Measurements from ENCODE around the gene CERT1.
"Not testable (repeated sequence)": the region's sequence is repeated elsewhere in the genome, so short reads cannot be mapped to it uniquely, and the experiment has no call there.

CERT1 gene

DNA sequence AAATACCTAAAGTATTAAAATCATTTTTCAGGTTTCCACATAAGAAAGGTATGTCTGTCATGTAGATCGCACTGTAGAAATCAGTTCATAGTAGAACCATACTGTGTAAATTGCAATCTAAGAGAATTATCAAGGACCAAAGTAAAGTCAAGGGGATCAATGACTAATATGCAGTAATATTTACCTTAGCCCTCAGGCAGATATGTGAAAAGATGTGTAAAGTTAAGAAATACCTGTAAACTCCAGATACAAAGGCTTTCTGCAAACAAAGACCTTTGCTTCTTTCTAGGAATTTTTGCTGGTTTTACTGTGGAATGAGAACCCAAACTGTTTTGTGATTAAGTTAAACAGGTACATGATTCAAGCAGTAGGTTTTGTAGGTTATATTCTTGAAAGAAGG, 11.8 kb upstream of the CERT1 start:
- no peak for DNase-seq

DNA sequence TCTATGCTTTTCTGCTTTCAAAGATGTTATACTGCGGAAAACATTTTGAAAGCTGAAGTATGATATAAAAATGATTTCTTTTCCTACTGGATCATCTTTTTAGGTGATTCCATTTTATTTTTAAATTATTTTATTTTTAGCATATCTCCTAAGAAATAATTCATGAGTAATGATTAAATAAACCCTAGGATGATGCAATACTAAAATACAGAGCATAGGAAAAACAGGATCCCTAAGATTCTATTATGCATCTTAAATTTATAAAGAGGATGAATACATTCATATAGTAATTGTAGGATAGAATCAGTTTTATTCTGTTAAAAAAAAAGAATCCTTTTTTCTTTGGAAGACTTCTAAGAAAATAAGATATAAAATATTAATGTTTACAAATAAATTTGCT, 11.1 kb upstream of the CERT1 start:
- DNase-seq, result no peak

DNA sequence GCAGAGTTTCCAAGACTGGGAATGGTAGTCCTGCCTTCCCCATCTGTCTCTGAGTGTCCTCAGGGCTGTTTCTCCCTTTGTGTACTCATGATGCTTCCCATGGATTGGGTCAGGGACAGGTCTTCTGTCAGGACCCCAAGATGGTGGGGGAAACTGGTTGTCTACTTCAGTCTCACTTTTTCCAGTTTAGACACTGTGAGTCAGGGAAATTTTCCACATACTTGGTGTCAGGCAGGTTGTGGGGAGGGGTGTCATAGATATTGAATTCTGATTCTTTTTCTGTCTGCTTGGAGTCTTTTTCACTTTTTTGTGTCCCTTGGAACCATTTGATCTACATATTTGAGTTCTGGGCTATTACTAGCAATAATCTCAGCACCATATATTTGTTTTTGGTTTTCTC, 10.6 kb upstream of the CERT1 start:
- DNase-seq, result no peak

DNA sequence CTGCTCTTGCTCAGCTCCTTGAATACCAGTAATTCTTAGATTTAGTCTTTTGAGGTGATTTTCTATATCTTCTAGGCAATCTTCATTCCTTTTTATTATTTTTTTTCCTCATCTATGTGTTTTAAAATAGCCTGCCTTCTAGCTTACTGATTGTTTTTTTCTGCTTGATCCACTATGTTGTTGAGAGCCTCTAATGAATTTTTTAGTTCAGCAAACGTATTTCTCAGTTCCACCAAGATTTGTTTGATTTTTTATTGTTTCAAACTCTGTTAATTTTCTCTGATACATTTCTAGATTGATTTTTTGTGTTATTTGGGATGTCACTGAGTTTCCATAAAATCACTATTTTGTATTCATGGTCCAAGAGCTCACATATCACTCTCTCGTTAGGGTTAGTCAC, 9.8 kb upstream of the CERT1 start:
- DNase-seq, result no peak

DNA sequence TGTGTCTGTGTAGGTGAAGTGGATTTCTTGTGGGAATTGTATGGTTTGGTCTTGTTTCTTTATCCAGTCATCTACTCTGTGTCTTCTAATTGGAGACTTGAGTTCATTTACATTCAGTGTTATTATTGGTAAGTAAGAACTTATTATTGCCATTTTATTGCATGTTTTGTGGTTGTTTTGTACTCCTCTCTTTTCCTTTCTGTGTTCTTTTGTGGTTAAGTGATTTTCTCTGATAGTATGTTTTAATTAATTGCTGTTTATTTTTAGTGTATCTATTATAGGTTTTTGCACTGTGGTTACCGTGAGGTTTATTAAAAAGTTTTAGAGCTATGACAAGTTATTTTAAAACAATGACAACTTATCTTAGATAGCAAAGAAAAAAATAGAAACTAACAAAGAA, 8.3 kb upstream of the CERT1 start:
- no peak for DNase-seq

DNA sequence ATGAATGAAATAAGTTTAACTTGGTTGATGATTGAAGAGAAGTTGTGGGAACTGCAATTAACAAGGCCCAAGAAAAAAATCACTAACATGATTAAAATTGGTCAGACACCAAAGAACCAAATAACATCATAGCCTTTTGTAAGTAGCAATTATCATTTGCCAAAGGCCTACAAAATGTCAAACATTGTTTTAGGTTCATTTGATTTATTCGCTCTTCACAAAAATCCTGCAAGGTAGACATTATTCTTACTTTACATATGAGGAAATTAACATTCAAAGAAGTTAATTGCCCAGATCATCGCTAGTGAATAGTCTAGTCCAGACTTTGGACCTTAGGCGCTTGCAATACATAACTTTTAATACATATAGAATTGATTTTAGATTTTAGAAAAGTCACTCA, 2.9 kb upstream of the CERT1 start:
- DNase-seq, result no peak

DNA sequence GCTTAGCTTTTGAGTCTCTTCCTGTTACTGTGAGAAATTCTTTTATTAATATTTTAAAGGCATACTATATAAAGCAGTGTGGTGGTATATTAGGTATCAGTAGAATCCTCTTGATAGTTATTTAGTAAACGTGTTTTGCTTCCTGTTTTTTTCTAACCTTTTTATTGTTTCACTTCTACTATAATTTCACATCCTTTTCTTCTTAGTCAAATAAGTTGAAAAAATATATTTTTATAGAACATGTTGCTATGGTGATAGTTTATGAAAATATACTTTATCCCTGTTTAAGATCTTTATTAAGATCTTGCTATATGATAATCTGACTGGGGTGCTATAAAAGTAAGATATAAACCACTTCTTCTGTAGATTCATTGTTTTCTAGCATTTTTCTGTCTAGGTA, 2.4 kb upstream of the CERT1 start:
- DNase-seq, result no peak

DNA sequence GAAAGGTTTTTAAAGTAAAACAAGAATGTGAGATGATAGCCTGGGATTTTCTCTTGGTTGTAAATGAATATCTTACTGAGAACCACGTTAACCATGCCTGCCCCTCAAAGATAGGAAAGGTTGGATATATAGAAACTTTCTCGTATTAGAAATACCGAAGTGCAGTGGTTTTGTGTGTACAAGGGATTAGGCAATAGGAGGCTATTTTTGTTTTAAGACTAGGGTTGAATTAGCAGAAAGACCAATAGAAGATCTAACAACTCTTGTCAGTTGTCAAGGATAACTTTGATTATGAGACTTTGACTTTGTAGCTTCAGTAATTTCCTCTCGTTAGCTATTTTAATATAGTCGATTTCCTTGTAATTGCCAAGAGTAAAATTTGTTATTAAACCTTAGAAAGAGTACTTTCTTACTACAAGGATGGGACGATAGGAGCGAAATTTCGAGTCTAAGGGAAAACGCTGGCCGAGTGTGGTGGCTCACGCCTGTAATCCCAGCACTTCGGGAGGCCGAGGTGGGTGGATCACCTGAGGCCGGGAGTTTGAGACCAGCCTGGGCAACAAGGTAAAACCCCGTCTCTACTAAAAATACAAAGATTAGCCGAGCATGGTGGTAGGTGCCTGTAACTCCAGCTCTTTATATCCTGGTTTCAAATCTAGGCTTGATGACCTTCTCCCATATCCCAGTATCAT, 1.1 kb upstream of the CERT1 start:
- no peak for DNase-seq

DNA sequence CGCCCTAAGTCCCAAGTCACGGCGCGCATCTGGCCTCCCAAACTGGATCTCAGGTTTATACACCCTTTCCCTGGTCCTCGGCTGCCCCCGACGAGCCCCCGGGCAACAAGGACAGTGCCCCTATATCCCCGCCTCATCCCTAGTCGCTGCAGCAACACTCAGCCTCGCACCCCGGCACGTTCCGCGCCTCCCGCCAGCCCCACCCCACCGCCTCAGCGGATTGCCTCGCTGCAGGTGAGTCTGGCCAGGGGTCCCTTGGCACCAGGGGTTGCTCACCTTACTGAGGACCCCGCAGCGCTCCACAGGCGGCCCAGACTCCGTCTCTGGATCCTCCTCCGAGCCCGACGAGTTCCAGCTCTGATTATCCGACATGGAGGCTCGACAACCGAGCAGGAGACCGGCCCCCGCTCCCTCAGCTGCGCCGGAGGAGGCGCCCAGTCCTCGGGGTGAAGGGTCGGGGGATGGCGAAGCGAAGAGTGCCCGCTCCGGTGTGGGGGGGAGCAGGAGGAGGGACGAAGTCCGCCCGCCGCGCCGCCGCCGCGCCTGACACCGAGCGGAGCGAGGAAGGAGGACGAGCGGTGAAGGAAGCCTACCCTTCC, 494 bp downstream of the CERT1 start:
- DNase-seq, result peak in 1 of 2 donors; percentile 49

DNA sequence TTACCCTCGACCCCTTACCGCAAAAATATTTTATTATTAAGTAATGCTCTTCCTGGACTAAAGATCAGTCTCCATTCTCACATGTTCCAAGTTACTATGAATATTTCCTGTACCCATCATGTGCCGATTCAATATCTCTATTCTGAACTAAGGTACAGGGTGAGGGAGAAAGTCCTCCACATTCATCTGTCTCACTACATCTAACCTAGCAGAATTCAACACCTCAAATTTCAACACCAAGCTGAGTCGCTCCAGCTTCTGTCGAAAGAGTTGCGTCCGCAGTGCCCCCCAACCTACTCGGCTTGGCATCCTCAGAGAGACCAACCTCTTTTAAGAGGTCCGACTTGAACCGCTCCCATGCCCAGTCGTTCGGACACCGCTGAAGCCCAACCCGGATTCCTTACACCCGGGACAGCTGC, 1.0 kb downstream of the CERT1 start:
- DNase-seq, result peak in 1 of 2 donors; percentile 49

DNA sequence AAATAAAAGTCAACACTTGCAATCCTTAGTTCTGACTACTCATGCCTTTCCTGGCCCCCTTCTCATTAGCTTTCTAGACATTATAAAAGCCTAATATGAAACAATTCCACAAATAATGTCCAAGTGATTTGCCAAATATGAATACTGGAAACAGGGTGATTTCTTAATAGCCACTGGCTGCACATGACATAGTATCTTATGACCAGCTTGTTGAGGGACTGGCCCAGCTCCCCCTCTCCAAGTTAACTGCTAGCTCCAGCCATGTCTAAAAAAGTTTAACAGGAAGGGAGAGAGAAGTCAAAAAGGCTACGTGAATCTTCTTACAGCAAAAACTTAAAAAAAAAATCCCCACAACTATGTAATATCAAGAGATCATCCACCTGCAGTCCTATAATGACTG, 1.5 kb downstream of the CERT1 start:
- DNase-seq, result no peak

DNA sequence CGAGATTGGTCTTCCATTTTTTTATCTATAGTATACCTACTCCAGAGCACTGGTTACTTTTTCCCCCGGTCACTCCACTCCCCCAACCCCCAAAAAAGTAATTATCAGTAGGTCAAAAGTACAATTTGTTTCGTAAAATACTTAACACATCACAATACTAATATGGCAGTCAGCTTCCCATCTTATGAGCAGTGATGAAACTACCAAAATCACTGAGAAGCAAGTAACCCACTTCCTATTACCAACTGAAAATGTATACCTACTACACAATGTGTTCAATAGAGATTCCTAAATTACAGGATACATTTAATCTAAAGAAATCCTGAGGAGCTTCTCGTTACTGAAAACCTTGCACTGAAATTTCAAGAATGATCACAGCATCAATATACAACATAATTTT, 1.9 kb downstream of the CERT1 start:
- no peak for DNase-seq

DNA sequence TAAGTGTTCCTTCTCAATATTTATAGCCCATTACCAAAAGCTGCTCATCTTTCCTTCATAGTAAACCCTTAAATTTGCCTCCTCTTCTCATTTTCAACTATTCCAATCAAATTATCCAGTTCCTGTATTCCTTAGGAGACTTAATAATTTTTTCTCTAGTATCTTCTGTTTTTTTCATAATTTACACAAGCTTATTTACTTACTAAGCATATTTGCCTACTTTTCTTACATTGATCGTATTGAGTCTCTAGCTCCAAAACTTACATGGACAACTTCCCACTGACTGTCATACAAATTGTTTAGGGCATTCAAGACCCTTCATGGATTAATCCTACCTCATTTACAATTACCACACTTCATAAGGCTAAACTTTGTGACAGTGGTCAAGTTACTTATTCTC, 3.6 kb downstream of the CERT1 start:
- no peak for DNase-seq

DNA sequence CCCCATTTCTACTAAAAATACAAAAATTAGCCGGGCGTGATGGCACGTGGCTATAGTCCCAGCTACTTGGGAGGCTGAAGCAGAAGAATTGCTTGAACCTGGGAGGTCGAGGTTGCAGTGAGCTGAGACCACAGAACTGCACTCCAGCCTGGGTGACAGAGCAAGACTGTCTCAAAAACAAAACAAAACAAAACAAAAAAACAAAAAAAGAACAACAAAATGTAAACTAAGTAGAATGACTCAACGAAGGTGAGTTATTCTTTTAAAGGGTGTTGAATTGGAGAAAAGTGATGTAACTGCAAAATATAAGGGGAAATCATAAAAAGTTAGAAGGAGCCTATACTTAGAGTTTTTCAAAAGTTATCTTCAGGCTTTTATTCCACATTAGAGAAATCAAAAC, 6.3 kb downstream of the CERT1 start:
- DNase-seq, result not testable (repeated sequence)

DNA sequence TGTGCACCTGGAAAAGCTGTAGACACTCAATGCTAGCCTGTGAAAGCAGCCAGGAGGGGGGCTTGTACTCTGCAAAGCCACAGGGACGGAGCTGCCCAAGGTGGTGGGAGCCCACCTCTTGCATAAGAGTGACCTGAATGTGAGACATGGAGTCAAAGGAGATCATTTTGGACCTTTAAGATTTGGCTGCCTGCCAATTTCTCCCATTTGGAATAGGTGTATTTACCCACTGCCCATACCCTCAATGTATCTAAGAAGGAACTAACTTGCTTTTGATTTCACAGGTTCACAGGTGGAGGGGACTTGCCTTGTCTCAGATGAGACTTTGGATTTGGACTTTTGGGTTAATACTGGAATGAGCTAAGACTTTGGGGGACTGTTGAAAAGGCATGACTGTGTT, 12.6 kb downstream of the CERT1 start:
- DNase-seq, result not testable (repeated sequence)

DNA sequence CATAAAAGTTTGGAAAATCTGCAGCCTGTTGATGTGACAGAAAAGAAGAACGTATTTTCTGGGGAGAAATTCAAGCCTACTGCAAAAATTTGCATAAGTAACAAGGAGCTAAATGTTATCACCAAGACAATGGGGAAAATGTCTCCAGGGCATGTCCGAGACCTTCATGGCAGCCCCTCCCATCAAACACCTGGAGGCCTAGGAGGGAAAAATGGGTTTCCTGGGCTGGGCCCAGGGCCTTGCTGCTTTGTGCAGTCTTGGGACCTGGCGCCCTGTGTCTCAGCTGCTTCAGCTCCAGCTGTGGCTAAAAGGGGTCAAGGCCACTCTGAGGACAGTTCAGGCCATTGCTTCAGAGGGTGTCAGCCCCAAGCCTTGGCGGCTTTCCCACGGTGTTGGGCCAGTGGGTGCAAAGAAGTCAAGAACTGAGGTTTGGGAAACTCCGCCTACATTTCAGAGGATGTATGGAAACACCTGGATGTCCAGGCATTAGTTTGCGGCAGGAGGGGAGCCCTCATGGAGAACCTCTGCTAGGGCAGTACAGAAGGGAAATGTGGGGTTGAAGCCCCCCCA, 13.1 kb downstream of the CERT1 start:
- DNase-seq, result no peak

DNA sequence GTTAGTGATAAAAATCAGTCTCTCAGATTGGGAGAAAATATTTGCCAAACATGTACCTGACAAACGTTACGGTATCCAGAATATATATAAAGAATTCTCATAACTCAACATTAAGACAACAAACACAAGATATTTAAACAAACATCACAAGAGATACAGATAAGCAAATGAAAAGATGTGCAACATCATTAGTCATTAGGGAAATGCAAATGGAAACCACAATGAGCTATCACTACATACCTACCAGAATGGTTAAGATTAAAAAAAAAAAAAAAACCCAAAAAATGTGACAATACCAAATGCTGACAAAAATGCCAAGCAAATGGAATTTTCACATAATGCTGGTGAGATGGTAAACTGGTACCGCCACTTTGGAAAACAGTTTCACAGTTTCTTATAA, 15.4 kb downstream of the CERT1 start:
- DNase-seq, result no peak

DNA sequence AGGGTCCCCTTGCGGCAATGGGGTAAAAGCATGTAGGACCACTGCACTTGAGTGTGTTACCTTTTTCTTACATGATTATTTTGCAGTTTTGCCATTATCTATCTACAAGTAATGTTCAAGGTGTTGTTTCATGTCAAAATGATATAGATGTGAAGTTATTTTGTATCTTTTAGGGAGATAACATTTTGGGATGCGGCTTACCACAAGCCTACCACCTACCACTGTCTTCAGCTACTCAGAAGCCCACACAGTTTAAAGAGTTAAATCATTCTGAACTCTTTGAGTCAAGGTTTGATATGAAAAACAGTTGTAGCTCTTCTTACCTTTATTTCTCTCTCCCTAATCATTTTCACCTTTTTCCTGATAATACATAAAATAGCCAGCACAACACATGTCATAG, 19.8 kb downstream of the CERT1 start:
- DNase-seq, result no peak

DNA sequence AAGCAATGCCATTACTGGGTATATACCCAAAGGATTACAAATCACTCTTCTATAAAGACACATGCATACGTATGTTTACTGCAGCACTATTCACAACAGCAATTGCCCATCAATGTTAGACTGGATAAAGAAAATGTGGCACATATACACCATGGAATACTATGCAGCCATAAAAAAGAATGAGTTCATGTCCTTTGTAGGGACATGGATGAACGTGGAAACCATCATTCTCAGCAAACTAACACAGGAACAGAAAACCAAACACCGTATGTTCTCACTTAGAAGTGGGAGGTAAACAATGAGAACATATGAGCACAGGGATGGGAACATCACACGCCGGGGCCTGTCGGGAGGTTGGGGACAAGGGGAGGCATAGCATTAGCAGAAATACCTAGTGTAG, 21.6 kb downstream of the CERT1 start:
- DNase-seq, result not testable (repeated sequence)

DNA sequence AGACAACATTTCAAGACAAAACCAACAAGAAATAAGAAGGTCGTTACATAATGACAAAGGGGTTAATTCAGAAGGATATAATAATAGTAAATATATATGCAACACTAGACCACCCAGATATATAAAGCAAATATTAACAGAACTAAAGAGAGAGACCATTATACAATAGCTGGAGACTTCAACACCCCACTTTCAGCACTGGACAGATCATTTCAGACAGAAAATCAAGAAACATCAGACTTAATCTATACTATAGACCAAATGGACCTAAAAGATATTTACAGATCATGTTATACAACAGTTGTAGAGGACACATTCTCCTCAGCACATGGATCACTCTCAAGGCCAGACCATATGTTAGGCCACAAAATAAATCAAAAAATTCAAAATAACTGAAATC, 26.8 kb downstream of the CERT1 start:
- no peak for DNase-seq

DNA sequence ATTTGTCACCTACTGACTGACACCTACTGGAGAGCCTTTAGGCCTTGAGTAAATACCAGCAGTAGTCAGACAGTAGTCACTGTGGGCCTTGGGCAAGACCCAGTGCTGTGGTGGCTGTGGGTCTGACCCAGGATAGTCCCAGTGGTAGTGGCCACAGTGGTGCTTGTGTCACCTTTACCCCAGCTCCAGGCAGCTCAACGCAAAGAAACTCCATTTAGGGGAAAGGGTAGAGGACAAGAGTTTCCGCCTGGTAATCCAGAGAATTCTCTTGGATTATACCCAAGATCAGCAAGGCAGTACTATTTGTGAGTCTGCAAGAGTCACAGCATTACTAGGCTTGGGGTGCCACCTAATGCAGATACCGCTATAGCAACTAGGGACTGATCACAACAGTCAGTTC, 28.9 kb downstream of the CERT1 start:
- no peak for DNase-seq

DNA sequence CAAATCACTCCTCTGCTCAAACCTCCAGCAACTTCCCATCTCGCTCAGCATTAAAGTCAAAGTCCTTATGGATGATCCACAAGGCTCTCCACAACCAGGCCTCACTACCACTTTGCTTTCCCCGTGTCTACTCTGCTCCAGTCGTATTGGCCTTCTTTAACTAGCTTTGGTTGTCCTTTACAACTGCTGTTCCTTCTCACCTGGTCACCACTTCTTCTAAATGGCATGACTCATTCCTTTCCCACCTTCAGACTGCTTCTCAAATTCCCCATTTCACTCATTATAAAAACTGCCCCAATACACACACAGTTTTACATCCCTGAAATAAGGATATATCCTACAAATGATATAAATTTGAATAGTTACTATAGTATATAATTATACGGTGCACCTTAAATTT, 30.4 kb downstream of the CERT1 start:
- DNase-seq, result no peak

DNA sequence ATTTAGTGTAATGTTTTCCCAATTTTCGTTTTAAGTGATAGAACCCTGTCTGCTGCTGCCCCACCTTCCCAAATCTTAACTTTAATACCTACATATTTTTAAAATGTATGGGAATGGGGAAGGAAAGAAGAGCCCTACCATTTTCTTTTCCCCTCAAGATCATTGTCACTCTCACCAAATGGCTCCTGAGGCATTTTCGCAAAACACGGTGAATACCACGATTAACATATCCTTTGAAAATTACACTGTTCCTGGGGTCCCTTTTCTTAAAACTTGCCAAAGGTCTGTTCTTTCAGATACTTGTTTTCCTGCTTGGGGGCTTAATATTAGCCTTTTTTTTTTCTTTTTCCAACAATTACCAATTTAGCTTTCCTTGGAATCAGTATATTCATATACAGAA, 36.1 kb downstream of the CERT1 start:
- no peak for DNase-seq

DNA sequence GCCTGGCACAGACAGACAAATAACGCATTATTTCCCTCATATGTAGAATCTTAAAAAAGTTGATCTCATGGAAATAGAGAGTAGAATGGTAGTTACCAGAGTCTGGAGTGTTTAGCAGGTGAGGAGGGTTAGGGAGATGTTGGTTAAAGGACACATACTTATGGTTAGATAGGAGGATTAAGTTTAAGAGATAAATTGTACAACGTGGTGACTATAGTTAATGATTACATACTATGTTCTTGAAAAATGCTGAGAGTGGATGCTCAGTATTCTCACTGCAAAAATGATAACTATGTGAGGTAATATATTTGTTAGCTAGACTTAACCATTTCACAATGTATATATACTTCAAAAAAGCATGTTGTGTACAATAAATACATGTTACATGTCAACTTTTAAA, 38.0 kb downstream of the CERT1 start:
- no peak for DNase-seq

DNA sequence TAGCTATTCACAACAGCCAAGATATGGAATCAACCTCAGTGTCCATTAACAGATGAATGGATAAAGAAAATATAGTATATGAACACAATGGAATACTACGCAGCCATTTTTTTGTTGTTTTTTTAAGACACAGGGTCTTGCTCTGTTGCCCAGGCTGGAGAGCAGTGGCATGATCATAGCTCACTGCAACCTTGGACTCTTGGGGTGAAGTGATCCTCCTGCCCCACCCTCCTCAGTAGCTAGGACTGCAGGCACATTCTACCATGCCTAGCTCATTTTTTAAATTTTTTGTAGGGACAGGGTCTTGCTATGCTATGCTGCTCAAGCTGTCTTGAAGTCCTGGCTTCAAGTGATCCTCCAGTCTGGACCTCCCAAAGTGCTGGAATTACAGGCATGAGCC, 38.5 kb downstream of the CERT1 start:
- no peak for DNase-seq
